HCT116 (cell line): ENCODE measurements around the gene NKX6-1.

Source experiments
- CBX3 ChIP-seq: IDR thresholded peaks from 2 replicates; pipeline ENCODE4 v1.6.1; 2012; ENCODE audit warnings: low read depth
- CTCF ChIP-seq, 3 experiments: fragments of 200-600 bp in 1 of 3; sonication (generic) in 1 of 3; IDR thresholded peaks in 2 of 3; conservative IDR thresholded peaks in 1 of 3; 2 replicates each; pipeline ENCODE4 v1.5.1; 2012 to 2017; ENCODE audit warnings: low read depth in 2 of 3, low read length in 2 of 3, antibody characterized with exemption in 1 of 3, borderline replicate concordance in 1 of 3, control low read depth in 1 of 3, mild to moderate bottlenecking in 1 of 3, mixed read lengths in 1 of 3, mixed run types in 1 of 3, moderate library complexity in 1 of 3; ENCODE audit not compliant: insufficient read depth in 1 of 3
- ELF1 ChIP-seq: IDR thresholded peaks from 2 replicates; pipeline ENCODE4 v1.6.1; 2012; ENCODE audit warnings: low read depth, borderline replicate concordance
- EZH2 ChIP-seq: fragments of 200-600 bp; sonication (generic); IDR thresholded peaks from 2 replicates; pipeline ENCODE4 v1.6.1; 2017; ENCODE audit warnings: antibody characterized with exemption, mixed run types
- POLR2A ChIP-seq: IDR thresholded peaks from 2 replicates; pipeline ENCODE4 v1.7.0; 2011; ENCODE audit warnings: borderline replicate concordance; ENCODE audit not compliant: insufficient read depth, insufficient read length; ENCODE audit errors: extremely low read depth
- SIN3A ChIP-seq: IDR thresholded peaks from 2 replicates; pipeline ENCODE4 v1.6.1; 2012; ENCODE audit warnings: low read depth

- TF ChIP-seq SIN3A (no peak), ELF1 (no peak), CBX3 (no peak), CTCF (IDR thresholded peaks at IDR 0.05 in 2 of 3, conservative IDR thresholded peaks at IDR 0.05 in 1 of 3; ENCODE audit: borderline replicate concordance in 1 of 3, insufficient read depth in 1 of 3, low read depth in 2 of 3, low read length in 2 of 3) (no peak), EZH2 (no peak), POLR2A (no peak)
These were observed 5.8 kb downstream of the NKX6-1 start for GRCh38 chr4:84493092-84493850.
